ENCODE data around the gene ETV3.

GRCh38 chr1:157146244-157146643 lies 8.0 kb upstream of the ETV3 start:
- TF ChIP-seq, protein P1, sequence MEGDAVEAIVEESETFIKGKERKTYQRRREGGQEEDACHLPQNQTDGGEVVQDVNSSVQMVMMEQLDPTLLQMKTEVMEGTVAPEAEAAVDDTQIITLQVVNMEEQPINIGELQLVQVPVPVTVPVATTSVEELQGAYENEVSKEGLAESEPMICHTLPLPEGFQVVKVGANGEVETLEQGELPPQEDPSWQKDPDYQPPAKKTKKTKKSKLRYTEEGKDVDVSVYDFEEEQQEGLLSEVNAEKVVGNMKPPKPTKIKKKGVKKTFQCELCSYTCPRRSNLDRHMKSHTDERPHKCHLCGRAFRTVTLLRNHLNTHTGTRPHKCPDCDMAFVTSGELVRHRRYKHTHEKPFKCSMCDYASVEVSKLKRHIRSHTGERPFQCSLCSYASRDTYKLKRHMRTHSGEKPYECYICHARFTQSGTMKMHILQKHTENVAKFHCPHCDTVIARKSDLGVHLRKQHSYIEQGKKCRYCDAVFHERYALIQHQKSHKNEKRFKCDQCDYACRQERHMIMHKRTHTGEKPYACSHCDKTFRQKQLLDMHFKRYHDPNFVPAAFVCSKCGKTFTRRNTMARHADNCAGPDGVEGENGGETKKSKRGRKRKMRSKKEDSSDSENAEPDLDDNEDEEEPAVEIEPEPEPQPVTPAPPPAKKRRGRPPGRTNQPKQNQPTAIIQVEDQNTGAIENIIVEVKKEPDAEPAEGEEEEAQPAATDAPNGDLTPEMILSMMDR (conservative IDR thresholded peaks at IDR 0.05 in 1 of 2, IDR thresholded peaks at IDR 0.05 in 1 of 2; ENCODE audit: low read depth in 1 of 2, low read length in 2 of 2), result no peak
- no peak for TF ChIP-seq EZH2 (IDR thresholded peaks at IDR 0.05; ENCODE audit: low read length, missing control alignments)
